ENCODE data around the gene PPP1R3D.

DNA sequence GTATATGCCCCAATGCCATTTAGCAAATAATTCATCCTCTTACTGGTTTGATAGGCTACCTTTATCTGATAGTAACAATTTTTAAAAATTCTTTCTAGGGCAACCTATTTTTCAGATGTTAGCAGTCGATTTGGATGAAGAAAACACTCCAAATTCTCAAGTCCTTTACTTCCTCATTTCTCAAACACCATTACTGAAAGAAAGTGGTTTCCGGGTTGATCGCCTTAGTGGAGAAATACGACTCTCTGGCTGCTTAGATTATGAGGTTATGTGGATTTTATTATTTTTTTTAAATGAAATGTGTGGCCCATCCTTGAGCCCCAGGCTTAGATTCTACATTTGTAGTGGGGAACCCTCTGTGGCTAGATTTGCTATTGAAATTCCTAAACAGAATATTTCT, 44.4 kb upstream of the PPP1R3D start:
- TF ChIP-seq EZH2 (IDR thresholded peaks at IDR 0.05) = no peak
- TF ChIP-seq POLR2AphosphoS5 (IDR thresholded peaks at IDR 0.05; ENCODE audit: borderline replicate concordance, low read depth, low read length) = no peak
- no peak for TF ChIP-seq FOXP2 (optimal IDR thresholded peaks at IDR 0.05; ENCODE audit: control extremely low read depth, extremely low read length, insufficient read depth)

Measured in SK-N-MC (cell line).